HepG2 (cell line): ENCODE data around the gene MOGAT3. TPM values are rescaled to one million over a fixed set of nuclear protein-coding genes. Genes with fewer than 3 reads are reported as not detected.

Source experiments
- DMAP1 ChIP-seq: IDR thresholded peaks from 2 replicates; pipeline ENCODE4 v1.6.1; 2016
- FOSL1 ChIP-seq: sonication (generic); formaldehyde crosslinking; IDR thresholded peaks from 2 replicates; pipeline ENCODE4 v1.9.0; 2021; ENCODE audit warnings: missing genetic modification reagents, borderline replicate concordance
- HNF4G ChIP-seq, 2 experiments: sonication (generic) in 1 of 2; formaldehyde crosslinking in 1 of 2; IDR thresholded peaks; 2 replicates each; pipeline versions ENCODE4 v1.4.0 to v1.6.1; 2011 to 2020; ENCODE audit warnings: borderline replicate concordance in 2 of 2, low read depth in 2 of 2, mild to moderate bottlenecking in 2 of 2, low read length in 1 of 2, missing genetic modification reagents in 1 of 2, moderate library complexity in 1 of 2
- ISX ChIP-seq: sonication (generic); formaldehyde crosslinking; conservative IDR thresholded peaks from 2 replicates; pipeline ENCODE4 v1.5.0; 2020; ENCODE audit warnings: missing genetic modification reagents
- JUNB ChIP-seq: sonication (generic); formaldehyde crosslinking; IDR thresholded peaks from 2 replicates; pipeline ENCODE4 v1.8.0; 2022; ENCODE audit warnings: missing genetic modification reagents, mild to moderate bottlenecking, borderline replicate concordance
- MED1 ChIP-seq: sonication (generic); formaldehyde crosslinking; IDR thresholded peaks from 2 replicates; pipeline ENCODE4 v1.4.0; 2020; ENCODE audit warnings: missing genetic modification reagents
- MYC ChIP-seq: sonication (generic); formaldehyde crosslinking; IDR thresholded peaks from 2 replicates; pipeline ENCODE4 v1.9.0; 2021; ENCODE audit warnings: missing genetic modification reagents, borderline replicate concordance
- PBX2 ChIP-seq: IDR thresholded peaks from 2 replicates; pipeline ENCODE4 v1.6.1; 2016; ENCODE audit warnings: control low read depth
- PHB2 ChIP-seq: fragments of 450-650 bp; IDR thresholded peaks from 2 replicates; pipeline ENCODE4 v1.6.1; 2018; ENCODE audit not compliant: partially characterized antibody
- SIX1 ChIP-seq: sonication (generic); formaldehyde crosslinking; IDR thresholded peaks from 2 replicates; pipeline ENCODE4 v1.4.0; 2020; ENCODE audit warnings: missing genetic modification reagents, borderline replicate concordance
- SOX5 ChIP-seq: IDR thresholded peaks from 2 replicates; pipeline ENCODE4 v1.6.1; 2016; ENCODE audit warnings: borderline replicate concordance
- SRF ChIP-seq: IDR thresholded peaks from 2 replicates; pipeline ENCODE4 v1.6.1; 2011; ENCODE audit warnings: mild to moderate bottlenecking, low read depth, low read length, moderate library complexity
- ZBTB8A ChIP-seq: sonication (generic); formaldehyde crosslinking; IDR thresholded peaks from 2 replicates; pipeline ENCODE4 v1.4.0; 2020; ENCODE audit warnings: mild to moderate bottlenecking, low read depth, missing genetic modification reagents, borderline replicate concordance
- ZIK1 ChIP-seq: sonication (generic); formaldehyde crosslinking; IDR thresholded peaks from 2 replicates; pipeline ENCODE4 v1.5.0; 2020; ENCODE audit warnings: mild to moderate bottlenecking, low read depth, missing genetic modification reagents, borderline replicate concordance
- ZNF136 ChIP-seq: sonication (generic); formaldehyde crosslinking; IDR thresholded peaks from 2 replicates; pipeline ENCODE4 v1.8.1; 2022; ENCODE audit warnings: low read depth, mild to moderate bottlenecking, moderate library complexity, missing genetic modification reagents
- ZNF563 ChIP-seq: sonication (generic); formaldehyde crosslinking; IDR thresholded peaks from 2 replicates; pipeline ENCODE4 v1.8.0; 2022; ENCODE audit warnings: mild to moderate bottlenecking, moderate library complexity, missing genetic modification reagents
- ZNF607 ChIP-seq: sonication (generic); formaldehyde crosslinking; IDR thresholded peaks from 2 replicates; pipeline ENCODE4 v1.5.1; 2020; ENCODE audit warnings: missing genetic modification reagents, mild to moderate bottlenecking, borderline replicate concordance
- ZNF841 ChIP-seq: sonication (generic); formaldehyde crosslinking; IDR thresholded peaks from 2 replicates; pipeline ENCODE4 v1.8.1; 2023; ENCODE audit warnings: missing genetic modification reagents, borderline replicate concordance
- ZSCAN20 ChIP-seq: sonication (generic); formaldehyde crosslinking; IDR thresholded peaks from 2 replicates; pipeline ENCODE4 v1.4.0; 2020; ENCODE audit warnings: missing genetic modification reagents, mild to moderate bottlenecking, borderline replicate concordance
- polyA plus RNA-seq, 8 experiments: library from polyadenylated mRNA; depleted of rRNA in 3 of 8; stranded (reverse) in 7 of 8; unstranded in 1 of 8; fragments of >200 nt; fragmentation: Illumina TruSeq in 4 of 8; extraction: Trizol in 4 of 8; gene quantifications; 2 replicates each; pipeline versions ENCODE4 v1.2.1 to v1.2.3, GENCODE V29; 2011 to 2016; ENCODE audit warnings: low read depth in 4 of 8, missing spikeins in 1 of 8, mixed read lengths in 1 of 8; ENCODE audit not compliant: insufficient read depth in 1 of 8
- total RNA-seq, 5 experiments: library from RNA; depleted of rRNA; stranded (reverse); fragments of >200 nt; fragmentation: Illumina TruSeq; extraction: Trizol; gene quantifications; 2 replicates each; pipeline ENCODE4 v1.2.3, GENCODE V29; 2016; ENCODE audit warnings: low read depth in 1 of 5
- TF ChIP-seq, protein P1 (sequence below): sonication (generic); formaldehyde crosslinking; IDR thresholded peaks from 2 replicates; pipeline ENCODE4 v1.8.0; 2022; ENCODE audit warnings: missing genetic modification reagents, low read depth, mild to moderate bottlenecking, borderline replicate concordance
- TF ChIP-seq, protein P2 (sequence below): sonication (generic); formaldehyde crosslinking; IDR thresholded peaks from 2 replicates; pipeline ENCODE4 v1.4.0; 2020; ENCODE audit warnings: mild to moderate bottlenecking, missing genetic modification reagents
- TF ChIP-seq, protein P3 (sequence below): sonication (generic); formaldehyde crosslinking; IDR thresholded peaks from 2 replicates; pipeline ENCODE4 v1.8.0; 2022; ENCODE audit warnings: mild to moderate bottlenecking, missing genetic modification reagents, borderline replicate concordance

The MOGAT3 gene
- total and polyA plus RNA-seq, 2 of the 13 experiments (the other 11 are each of a cell fraction or from before 2014, with no cell fraction given): 22.5 to 30.5 TPM

DNA sequence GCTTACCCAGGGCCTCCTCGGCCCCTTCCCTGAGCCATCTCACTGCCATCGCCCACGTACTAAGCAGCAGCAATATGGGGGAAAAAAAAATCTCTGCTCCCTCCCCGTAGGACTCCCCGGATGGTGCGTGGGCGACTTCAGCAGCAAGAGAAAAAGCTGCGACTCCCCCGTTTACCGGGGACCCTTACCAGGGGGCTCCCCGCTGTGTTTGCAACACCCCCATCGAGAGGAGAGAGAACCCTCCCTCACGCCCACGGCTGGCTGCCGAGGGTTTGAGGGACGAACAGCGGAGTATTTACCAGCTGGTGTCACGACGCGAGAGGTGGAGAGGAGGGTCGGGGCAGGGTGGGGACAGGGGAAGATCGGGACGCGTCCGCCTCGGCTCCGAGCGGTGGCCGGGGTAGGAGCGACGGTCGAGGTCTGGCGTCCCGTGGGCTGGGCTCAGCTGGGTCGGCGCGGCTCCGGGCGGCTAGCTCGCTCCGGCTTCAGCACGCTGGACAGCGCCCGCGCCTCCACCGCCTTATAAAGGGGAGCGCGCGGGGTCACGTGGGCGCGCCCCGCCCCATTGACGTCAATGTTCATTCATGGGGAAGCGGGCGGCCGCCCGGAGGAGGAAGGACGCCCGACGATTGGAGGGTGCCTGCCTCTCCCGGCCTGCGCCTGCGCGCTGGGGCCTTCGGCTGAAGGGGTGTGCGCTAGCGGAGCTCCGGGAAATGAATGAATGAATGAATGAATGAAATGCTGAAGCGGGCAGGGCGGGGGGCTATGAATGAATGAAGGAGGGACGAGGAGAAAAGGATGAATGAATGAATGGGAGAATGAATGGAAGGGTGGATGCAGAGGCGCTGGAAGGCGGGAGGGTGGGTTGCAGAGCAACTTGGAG lies 35.5 kb downstream of the MOGAT3 start, which contains the start of gene VGF (continued):
- TF ChIP-seq ZSCAN20 (CRISPR knock-in tag): peak; percentile 98
- peak; percentile 37; the same call in 1 of the 2 replicates for TF ChIP-seq ZBTB8A (CRISPR knock-in tag)
- peak; percentile 87 for TF ChIP-seq MYC
- TF ChIP-seq ZNF841: peak; percentile 78; the same call in 1 of the 2 replicates
- peak; percentile 98 for TF ChIP-seq ZNF607 (CRISPR knock-in tag)
- TF ChIP-seq SIX1 (CRISPR knock-in tag): peak; percentile 60; the same call in 1 of the 2 replicates
- TF ChIP-seq, protein P1, sequence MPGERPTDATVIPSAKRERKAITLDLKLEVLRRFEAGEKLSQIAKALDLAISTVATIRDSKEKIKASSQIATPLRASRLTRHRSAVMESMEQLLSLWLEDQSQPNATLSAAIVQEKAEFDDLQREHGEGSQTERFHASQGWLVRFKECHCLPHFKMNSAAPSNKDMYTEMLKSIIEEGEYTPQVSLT: peak; percentile 82; the same call in 1 of the 2 replicates
- no peak for TF ChIP-seq PBX2
- peak; percentile 78; the same call in 1 of the 2 replicates for TF ChIP-seq ZNF136 (CRISPR knock-in tag)
- peak; percentile 98 for TF ChIP-seq ZIK1 (CRISPR knock-in tag)
- TF ChIP-seq SOX5 (CRISPR knock-in tag): peak; percentile 78; the same call in 1 of the 2 replicates
- TF ChIP-seq HNF4G (IDR thresholded peaks at IDR 0.05; ENCODE audit: borderline replicate concordance, low read depth, low read length): no peak
- TF ChIP-seq HNF4G (CRISPR knock-in tag; IDR thresholded peaks at IDR 0.05; ENCODE audit: borderline replicate concordance, low read depth): no peak; the same call in 1 of the 2 replicates
- peak; percentile 96 for TF ChIP-seq ISX
- peak; percentile 56; the same call in 1 of the 2 replicates for TF ChIP-seq JUNB (CRISPR knock-in tag)
- peak; percentile 83 for TF ChIP-seq SRF
- peak; percentile 62; the same call in 1 of the 2 replicates for TF ChIP-seq DMAP1 (CRISPR knock-in tag)
- TF ChIP-seq FOSL1 (CRISPR knock-in tag): peak; percentile 61; the same call in 1 of the 2 replicates
- peak; percentile 100 for TF ChIP-seq ZNF563 (CRISPR knock-in tag)
- peak; percentile 85 for TF ChIP-seq MED1
- no peak for TF ChIP-seq PHB2
- TF ChIP-seq, protein P2, sequence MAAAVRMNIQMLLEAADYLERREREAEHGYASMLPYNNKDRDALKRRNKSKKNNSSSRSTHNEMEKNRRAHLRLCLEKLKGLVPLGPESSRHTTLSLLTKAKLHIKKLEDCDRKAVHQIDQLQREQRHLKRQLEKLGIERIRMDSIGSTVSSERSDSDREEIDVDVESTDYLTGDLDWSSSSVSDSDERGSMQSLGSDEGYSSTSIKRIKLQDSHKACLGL (CRISPR knock-in tag): peak; percentile 99
- TF ChIP-seq, protein P3, sequence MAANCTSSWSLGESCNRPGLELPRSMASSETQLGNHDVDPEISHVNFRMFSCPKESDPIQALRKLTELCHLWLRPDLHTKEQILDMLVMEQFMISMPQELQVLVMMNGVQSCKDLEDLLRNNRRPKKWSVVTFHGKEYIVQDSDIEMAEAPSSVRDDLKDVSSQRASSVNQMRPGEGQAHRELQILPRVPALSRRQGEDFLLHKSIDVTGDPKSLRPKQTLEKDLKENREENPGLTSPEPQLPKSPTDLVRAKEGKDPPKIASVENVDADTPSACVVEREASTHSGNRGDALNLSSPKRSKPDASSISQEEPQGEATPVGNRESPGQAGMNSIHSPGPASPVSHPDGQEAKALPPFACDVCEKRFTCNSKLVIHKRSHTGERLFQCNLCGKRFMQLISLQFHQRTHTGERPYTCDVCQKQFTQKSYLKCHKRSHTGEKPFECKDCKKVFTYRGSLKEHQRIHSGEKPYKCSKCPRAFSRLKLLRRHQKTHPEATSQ (CRISPR knock-in tag): peak; percentile 91
